ENCODE measurements around the gene ATP6AP2. TPM values are rescaled to one million over a fixed set of nuclear protein-coding genes. Genes with fewer than 3 reads are reported as not detected.

Gene ATP6AP2
- total RNA-seq, 1 experiment from 2014 or later = 67.5 TPM

- no peaks in the 10 kb centered on the region for H3K9me3 ChIP-seq (ENCODE audit: control insufficient read depth, low read depth, low read length)
- WGBS (ENCODE audit: extremely low coverage, insufficient read length, low lambda C conversion rate) = no CpG with 5 or more reads among the region's 10 CpGs
- H3K27ac Mint-ChIP-seq = no peak overlapping the region
- no peak overlapping the region for H3K4ac ChIP-seq (ENCODE audit: low read depth, low read length)
- no peak overlapping the region for H3K56ac ChIP-seq (ENCODE audit: insufficient read length, low read depth, low read length)
- H3K9ac ChIP-seq (ENCODE audit: extremely low read depth, insufficient read length, low read length) = no peak overlapping the region
- no peak for DNase-seq
- H2BK120ac ChIP-seq (ENCODE audit: low read depth, low read length, poor library complexity, severe bottlenecking) = no peak overlapping the region
- H2BK20ac ChIP-seq (ENCODE audit: low read depth, low read length, poor library complexity, severe bottlenecking) = no peak overlapping the region
- H3K4me3 Mint-ChIP-seq = no peak overlapping the region
- H3K27me3 ChIP-seq (ENCODE audit: insufficient read depth, low read length) = no peaks in the 10 kb centered on the region
- peaks cover 0 to 7% (median 4%) of the 10 kb centered on the region in 3 experiments; a peak in 4 of 7 replicates for H3K36me3 Mint-ChIP-seq (ENCODE audit: insufficient read depth in 1 of 3, low read depth in 3 of 3)
- H3T11ph ChIP-seq (ENCODE audit: low read length) = no peak overlapping the region
- H2BK5ac ChIP-seq (ENCODE audit: insufficient read length, low read length) = no peak overlapping the region
- peaks cover 59 to 64% of the 10 kb centered on the region in 2 experiments for H3K9me3 Mint-ChIP-seq
- no peaks in the 10 kb centered on the region for H3K79me1 ChIP-seq (ENCODE audit: insufficient read depth, low read depth, low read length, poor library complexity, severe bottlenecking)
- no peak overlapping the region for H3K27ac ChIP-seq (ENCODE audit: insufficient read length, low read depth, low read length)
- H2AFZ ChIP-seq (ENCODE audit: low read length) = no peak overlapping the region
- TF ChIP-seq CTCF (conservative IDR thresholded peaks at IDR 0.05) = peak; percentile 43; the same call in 2 of the 3 replicates
- H2BK15ac ChIP-seq (ENCODE audit: low read depth, low read length) = no peak overlapping the region
- H3K23me2 ChIP-seq (ENCODE audit: insufficient read length, low read depth, low read length, poor library complexity, severe bottlenecking) = no peaks in the 10 kb centered on the region
- peaks cover 19 to 29% of the 10 kb centered on the region in 2 experiments for H3K4me1 Mint-ChIP-seq
- H4K91ac ChIP-seq (ENCODE audit: insufficient read length, low read depth, low read length) = no peak overlapping the region
- no peak overlapping the region for H2AK5ac ChIP-seq (ENCODE audit: insufficient read length, low read length)
- peaks cover 10% of the 10 kb centered on the region for H3K27me3 Mint-ChIP-seq (ENCODE audit: low read depth)
- H3K14ac ChIP-seq (ENCODE audit: insufficient read depth, low read length) = no peak overlapping the region
- no peak overlapping the region for H4K5ac ChIP-seq (ENCODE audit: insufficient read length, low read depth, low read length)
- H4K20me1 ChIP-seq (ENCODE audit: control insufficient read depth, insufficient read depth, insufficient read length) = no peaks in the 10 kb centered on the region
- H2BK12ac ChIP-seq (ENCODE audit: insufficient read length, low read depth, low read length) = no peak overlapping the region
- H3K23ac ChIP-seq (ENCODE audit: insufficient read length, low read depth, low read length) = no peak overlapping the region
- no peak overlapping the region for H3K18ac ChIP-seq (ENCODE audit: insufficient read length, low read depth, low read length)
- no peak overlapping the region for H4K8ac ChIP-seq (replicated peaks; ENCODE audit: insufficient read length, low read depth, low read length)
- H3K4me1 ChIP-seq (ENCODE audit: insufficient read depth, low read length) = peaks cover 5% of the 10 kb centered on the region; the same call in 1 of the 2 replicates
- no peak overlapping the region for H3K4me2 ChIP-seq (ENCODE audit: insufficient read depth, insufficient read length, low read length)
- no peaks in the 10 kb centered on the region for H3K79me2 ChIP-seq (ENCODE audit: insufficient read depth, low read length)
Measured at GRCh38 chrX:40542208-40542607, 38.6 kb upstream of the ATP6AP2 start.
